T-helper 1 cell treated with Interleukin-12 subunit alpha and Interleukin-12 subunit beta and Interleukin-4 antibody, amounts not matched to agents 30 ng/mL and 1 ng/mL, for 36 hours (primary cell): Measurements from ENCODE around the gene HSPA12A. TPM values are rescaled to one million over a fixed set of nuclear protein-coding genes. Genes with fewer than 3 reads are reported as not detected.

Experiments
- intact Hi-C: fragments of 100-400 bp; cut with micrococcal nuclease; formaldehyde crosslinking; loops from one replicate; pipeline ENCODE4 v1.15.1; 2024
- total RNA-seq: library from RNA; stranded (reverse); gene quantifications from 2 replicates; pipeline ENCODE4 v1.2.3, GENCODE V29; 2022

The HSPA12A gene
- total RNA-seq, 1 donor from 2014 or later: 0.05 TPM

- intact Hi-C loops: no loop called here
Measured at GRCh38 chr10:116744885-116745284, 2.5 kb upstream of the HSPA12A start.

DNA sequence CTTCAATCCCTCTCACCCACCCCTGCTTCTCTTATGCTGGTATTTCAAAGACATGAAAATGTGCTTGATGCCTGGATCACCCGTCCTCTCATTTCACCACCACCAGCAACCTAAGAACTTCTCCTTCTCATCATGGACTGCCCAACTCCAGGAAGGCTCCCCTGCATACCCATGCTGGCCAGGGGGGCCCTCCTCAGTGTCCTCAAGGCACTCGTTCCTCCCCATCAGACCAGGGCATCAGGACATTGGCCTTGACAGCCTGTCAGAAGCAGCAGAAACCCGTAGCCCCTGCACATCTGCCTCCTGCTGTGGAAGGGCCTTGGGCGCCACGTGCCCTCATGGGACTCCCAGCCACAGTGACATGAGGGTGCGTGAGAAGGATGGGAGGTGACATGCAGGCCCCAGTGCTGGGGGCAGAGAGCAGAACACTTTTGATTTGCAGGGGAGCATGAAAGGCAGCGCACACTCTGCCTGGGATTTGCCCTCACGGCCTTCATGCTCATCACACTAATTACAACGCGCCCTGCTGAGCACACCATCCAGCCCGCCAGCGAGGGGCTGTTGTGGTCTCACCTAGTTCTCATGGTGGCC, 1.9 kb upstream of the HSPA12A start:
- intact Hi-C loops: no loop called here

DNA sequence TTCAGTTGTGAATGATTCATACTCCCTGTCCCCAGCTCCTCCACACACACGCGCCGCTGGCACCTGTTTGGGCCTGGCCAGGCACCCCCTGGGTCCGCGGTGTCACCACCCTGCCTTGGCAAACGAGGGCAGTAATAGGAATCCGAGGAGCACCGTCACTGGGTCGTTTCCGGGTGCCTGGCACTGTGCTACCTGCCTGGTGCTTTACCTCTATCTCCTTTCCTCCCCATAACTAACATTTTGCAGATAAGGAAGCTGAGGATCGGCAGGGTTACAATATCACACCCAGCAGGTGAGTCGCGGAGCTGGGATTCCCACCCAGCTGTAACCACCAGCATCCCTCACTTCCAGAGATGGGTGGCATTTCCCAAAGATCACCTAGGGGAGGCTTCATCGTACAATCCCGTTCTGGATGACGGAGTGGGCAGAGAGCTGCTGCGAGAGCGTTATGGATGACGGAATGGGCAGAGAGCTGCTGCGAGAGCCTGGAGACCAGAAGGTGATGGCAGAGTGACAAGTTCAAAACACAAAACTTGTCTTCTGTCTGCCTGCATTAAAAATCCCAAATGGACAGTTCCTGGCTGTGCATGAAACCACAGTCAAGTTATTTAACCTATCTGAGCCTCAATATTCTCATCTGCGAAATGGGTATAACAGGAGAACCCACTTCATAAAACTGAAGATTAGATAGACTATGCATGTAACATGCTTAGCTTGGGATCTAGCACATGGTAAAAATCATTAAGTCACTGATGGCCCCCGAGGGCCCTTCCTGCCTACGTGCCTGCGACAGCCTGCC, 1.1 kb upstream of the HSPA12A start:
- intact Hi-C loops: loop anchor here (2.0 kb wide), 1 partner anchor 45 kb away; no protein-coding TSS in a partner anchor

DNA sequence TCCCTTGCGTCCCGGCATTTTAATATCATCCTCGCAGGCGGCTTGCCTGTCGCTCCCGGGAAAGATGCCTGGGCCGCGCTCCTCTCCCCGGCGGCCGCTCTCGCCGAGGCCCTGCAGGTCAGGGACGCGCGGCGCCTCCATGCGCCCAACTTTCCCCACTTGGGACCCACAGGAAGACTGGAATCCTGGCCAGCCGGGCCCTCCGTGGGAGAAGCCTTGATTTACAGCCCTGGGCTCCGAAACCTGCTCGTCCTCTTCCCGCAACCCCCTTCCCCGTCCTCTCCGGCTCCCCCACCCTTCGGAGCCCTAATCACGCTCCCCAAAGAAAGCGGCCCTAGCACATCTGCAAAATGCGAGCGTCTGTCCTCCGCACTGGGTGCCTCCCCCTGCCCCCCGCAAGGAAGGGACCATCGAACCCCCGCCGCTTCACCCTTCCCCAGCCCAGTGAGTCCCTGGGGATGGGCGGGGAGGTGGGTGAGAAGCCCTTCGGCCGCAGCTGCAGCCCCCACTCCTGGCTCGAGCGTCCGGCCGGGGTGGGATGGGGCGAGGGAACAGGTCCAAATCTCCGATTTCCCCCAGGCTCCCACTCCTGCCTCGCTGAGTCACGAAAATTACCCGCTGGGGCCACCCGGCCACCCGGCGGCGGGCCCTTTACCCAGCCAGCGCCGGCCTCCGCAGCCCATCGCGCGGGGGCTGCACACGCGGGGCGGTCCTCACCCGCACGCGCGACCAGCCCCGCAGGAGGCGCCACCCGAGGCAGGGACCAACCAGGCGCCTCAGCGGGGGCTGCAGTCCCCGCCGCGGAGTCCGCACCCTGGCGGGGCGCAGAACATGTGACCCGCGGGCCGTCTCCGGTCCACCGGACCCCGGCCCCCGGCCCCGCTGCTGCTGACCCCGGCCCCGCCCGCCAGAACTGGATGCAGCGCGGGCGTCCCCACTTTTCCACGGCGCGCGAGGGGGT, 695 bp downstream of the HSPA12A start:
- intact Hi-C loops: loop anchor here (2.0 kb wide), 1 partner anchor 47 kb away; no protein-coding TSS in a partner anchor

DNA sequence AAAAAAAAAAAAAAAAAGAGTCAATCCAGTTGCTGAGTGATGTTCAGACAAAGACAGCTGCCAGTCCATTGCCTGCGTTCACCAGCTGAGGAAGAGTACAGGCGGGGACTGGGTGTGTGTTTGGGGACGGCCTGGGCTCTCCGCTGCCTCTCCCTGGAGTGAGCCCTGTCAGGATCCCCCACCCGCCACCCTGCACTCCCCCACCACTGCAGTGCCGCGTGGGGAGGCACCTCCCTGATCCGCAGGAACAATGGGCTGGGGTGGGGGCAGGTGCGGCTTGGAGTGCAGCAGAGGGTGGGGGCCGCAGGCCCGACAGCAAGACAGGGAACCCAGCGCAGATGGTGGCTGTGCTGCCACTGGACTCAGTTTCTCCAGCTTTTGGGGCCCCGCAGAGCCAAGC, 1.4 kb downstream of the HSPA12A start:
- intact Hi-C loops: no loop called here

DNA sequence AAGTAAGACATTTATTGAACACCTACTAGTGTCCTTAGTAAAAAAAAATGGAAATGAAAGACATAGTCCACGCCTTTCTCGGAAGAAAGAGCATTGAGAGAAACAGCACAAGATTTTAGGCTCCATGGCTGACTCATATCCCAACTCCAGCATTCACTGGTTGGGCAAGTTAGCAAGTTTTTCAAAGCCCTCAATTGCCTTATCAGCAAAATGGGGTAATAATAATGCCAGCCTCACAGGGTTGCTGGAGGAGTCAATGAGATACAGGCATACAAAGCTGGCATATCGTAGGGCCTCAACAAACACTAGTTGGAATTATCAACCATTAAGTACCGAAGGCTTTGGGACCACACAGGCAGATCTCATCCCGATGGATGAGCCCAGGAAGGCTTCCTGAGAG, 4.0 kb downstream of the HSPA12A start:
- intact Hi-C loops: no loop called here

DNA sequence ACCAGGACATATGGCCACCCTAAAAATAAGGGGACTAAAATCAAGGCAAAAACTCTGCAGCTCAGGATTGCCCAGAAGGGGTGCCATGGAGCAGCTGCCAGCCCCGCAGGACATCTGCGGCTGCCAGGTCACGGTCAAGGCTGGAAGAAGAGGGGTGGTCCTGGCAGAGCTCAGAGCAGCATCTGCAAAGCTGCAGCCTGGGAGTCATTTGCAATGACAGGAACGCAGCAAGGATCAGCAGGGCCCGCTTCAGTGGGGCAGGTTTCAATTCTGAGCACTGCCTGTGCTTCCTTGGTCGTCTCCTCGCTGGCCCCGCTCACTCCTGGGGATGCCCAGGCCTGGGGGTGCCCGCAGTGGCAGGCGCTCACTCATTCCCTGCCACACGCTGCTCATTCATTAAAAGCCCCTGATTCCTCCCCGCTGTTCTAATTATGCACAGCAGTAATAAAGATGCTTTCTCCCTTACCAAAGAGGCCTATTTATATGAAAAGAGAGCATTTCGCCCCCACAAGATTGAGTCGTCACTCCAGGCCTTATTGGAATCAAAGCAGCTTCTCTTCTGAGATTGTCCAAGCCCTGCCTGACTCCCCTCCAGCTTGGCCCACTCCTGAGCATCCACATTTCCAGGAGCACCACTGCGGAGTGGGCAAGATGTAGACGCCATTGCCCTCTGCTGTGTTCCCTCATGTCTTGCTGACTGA, 4.6 kb downstream of the HSPA12A start:
- intact Hi-C loops: no loop called here

DNA sequence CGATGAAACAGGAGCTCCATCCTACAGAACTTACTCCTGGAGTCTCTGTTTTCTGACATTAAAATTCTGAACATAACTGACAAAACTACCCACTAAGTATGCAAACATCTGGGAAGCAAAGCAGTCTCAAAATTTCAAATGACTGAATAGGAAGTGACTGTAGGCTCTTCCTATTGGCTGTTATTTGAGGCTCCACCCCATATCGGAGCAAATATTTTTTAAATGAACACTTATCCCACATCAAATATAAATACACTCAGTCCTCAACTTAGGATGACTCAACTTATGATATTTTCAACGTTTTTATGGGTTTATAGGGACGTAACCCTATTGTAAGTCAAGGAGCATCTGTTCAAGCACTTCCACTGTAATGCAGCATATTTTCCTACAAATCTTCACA, 8.8 kb downstream of the HSPA12A start:
- intact Hi-C loops: no loop called here

DNA sequence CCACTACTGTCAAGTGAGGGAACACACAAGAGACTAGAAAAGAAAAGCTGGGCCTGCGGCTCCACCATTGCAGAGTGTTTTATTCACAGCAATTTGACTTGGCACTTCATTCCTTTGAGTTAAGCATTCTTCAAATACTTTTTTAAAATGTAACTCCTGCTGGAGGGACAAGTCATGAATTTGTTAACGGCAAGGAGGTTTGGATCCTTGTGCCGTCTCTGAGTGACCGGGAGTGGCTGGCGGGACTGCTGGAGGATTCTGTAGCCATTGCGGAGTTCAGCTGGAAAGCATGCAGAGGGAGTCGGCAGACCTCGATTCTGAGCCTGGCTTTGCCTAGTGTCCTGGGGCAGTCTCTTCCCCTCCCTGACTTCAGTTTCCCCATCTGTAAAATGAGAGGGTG, 9.8 kb downstream of the HSPA12A start:
- intact Hi-C loops: no loop called here

GRCh38 chr10:116730464-116731260, 11.7 kb downstream of the HSPA12A start:
- intact Hi-C loops: no loop called here

DNA sequence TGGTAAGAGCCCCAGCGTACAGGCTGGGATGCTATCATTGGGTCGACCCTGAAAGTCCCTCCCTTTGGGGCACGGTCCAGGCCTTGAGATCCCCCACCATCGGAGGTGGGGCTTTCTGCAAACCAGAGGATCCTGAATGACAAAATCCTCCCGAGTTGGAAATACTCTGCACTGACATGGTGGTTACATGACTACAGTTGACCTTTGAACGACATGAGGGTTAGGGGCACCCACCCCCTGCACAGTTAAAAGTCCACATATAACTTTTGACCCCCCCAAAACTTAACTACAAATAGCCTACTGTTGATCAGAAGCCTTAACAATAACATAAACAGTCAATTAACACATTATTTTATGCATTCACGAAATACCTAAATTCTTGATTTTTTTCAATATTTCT, 13.1 kb downstream of the HSPA12A start:
- intact Hi-C loops: no loop called here

- intact Hi-C loops: no loop called here
Measured at GRCh38 chr10:116728526-116729096, 13.8 kb downstream of the HSPA12A start.

DNA sequence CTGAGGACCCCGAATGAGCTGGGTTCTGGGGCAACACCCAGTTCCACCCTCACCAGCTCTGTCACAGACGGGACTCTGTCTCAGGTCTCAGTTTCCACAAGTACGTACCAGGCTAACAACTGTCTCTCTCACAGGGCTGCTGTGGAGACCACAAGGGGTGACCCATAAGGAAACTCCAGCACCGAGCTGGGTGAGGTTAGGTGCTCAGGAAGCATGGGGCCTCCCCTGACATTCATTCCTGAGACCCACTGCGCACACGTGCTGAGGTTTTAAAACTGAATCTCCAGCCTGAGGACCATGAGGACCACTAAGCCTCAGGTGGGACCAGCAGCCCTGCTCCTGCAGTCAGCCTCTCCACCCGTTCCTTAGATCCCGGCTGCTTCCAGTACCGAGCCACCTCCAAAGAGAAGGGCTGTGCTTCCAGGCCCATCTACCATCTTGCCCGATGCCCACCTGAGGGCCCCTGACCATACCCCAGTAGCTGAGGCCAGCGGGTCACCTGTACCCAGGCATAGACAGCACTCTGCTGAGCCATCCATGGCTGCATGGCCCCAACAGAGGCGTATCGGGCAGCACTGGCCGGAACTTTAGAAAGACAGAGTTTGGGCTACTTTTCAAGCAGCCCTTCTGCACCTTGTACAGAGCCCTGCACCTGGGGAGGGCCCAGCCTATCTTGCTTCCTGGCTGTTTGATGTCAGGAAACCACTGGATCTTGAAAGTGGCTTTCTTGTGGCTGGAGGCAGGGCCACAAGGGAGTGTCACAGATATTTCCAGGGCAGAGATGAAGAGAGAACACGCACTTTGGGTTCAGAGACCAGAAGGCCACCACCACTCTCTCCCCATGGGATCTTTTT, 18.7 kb downstream of the HSPA12A start:
- intact Hi-C loops: no loop called here

DNA sequence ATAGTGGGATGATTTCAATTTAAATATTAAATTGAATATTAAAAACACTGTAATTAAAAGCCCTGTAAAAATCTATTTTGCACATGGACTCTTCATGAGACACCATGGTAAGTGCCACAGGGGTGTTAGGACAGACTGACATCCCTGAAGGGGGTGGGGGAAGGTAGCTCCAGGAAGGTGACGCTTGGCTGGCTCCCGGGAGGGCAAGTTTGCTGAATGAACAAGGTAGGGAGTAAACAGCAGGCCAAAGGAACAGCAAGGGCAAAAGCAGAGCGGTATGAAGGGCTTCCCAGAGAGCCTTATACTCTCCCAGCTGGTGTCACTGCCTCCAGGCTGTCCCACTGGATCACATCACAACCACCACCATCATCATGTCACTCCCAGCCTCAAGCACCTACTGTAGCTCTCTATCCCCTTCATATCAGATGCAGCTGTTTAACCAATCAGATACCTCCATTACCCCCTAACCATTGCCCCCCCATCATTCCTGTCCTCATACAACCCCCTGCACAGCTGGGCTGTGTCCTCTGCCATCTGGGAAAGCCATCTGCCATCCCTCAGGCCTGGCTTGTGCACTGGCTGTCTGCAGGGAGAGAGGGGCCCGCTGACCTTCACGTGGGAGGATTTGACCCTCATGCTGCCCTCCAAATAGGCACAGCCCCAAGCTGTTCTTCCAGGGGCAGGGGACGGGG, 19.5 kb downstream of the HSPA12A start:
- intact Hi-C loops: no loop called here

- intact Hi-C loops: no loop called here
Measured at GRCh38 chr10:116721547-116722392, 20.6 kb downstream of the HSPA12A start.

DNA sequence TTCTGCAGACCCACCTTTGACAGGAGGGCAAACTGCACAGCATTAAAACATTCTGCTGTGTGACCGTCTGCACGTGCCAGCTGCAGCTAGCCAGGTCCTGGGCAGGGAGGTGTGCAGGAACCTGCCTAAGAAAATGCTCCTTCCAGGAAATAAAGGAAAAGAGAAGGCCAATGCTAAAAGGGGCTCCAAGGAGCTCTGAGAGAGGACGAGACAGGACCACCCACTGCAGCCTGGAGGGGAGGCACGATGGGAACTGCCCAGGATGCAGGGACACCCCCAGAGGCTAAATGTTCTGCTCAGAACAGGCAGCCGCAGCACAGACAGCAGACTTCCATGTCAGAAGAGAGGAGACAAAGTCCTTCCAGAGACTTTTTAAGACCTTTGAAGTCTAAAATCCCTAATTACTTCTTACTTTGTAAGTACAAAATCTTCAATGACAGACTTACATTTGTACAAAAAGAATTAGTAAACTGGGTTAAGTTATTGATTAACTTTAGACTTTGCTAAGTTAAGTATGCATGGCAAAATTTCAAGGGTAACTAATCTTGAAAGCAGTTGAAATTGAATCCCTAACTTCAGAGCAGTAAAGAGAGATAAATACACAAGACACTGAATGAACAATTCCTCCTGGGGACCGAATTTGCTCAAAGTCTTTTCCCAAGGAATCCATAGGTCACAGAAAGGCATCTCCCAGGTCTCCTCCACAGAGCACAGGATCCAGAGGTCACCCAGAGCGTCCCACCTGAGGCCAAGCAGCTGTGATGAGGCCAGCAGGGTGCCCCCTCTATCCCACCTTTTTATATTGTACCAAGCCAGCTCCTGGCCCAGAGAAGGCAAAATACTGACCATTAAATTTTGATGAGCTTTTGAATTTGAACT, 21.5 kb downstream of the HSPA12A start:
- intact Hi-C loops: no loop called here

DNA sequence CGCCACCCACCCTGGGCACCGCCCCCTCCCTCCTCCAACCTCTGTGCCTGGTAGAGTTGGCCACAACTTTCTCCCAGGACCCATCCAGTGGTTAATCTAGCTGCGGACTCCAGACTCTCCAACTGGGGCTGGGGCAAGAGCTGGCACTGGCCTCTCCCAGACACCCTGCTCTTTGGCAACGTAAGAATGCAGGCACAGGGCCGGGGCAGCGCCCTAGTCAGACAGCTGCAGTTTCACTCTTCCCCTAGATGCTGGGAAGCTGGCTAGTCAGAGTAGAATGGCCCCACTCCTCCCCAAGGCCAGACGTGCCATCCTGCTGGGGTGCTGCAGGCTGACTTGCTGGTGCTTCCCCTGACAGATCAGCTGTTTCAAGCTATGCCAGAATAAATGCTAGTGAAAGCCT, 22.1 kb downstream of the HSPA12A start:
- intact Hi-C loops: no loop called here
